GM12878 (cell line): ENCODE measurements around the gene SPRTN. TPM values are rescaled to one million over a fixed set of nuclear protein-coding genes. Genes with fewer than 3 reads are reported as not detected.

Experiments used
- ATAC-seq: fragments of 200-7000 bp; cut with Tn5 transposase; 3 replicates; pipeline ENCODE4 v1.9.1; 2020; ENCODE audit warnings: mild to moderate bottlenecking, moderate library complexity
- BruUV-seq: library from RNA; stranded (reverse); fragments of 400-500 nt; replicated peaks from 2 replicates; lab custom pipeline; 2021; lab: Mats Ljungman, UMichigan
- CTCF ChIA-PET: fragments of 300-600 bp; sonication (Branson Sonifier 250); formaldehyde crosslinking; extraction: SDS; loops from one replicate; lab custom pipeline; 2021; ENCODE audit warnings: inconsistent platforms; lab: Yijun Ruan, JAX
- POLR2A ChIA-PET: fragments of 350-600 bp; formaldehyde crosslinking; extraction: SDS; loops from one replicate; lab custom pipeline; 2021; ENCODE audit warnings: inconsistent platforms; lab: Charles Lee
- RAD21 ChIA-PET: fragments of 300-600 bp; sonication (Branson Sonifier 250); formaldehyde crosslinking; loops from one replicate; lab custom pipeline; 2023; ENCODE audit warnings: antibody characterized with exemption; ENCODE audit not compliant: unreplicated experiment; lab: Charles Lee
- SMC1A ChIA-PET: fragments of 300-600 bp; sonication (Branson Sonifier 250); formaldehyde crosslinking; loops from one replicate; lab custom pipeline; 2023; ENCODE audit not compliant: unreplicated experiment, uncharacterized antibody; lab: Charles Lee
- DNase-seq: peaks from one replicate; pipeline ENCODE4 v3.0.0-alpha.2; 2011; ENCODE audit warnings: low read depth, low spot score
- FAIRE-seq: peaks from 3 replicates; lab custom pipeline; 2011; peaks lifted over from hg19 to GRCh38; lab: Jason Lieb, UNC
- H2AFZ ChIP-seq: 2 replicates; pipeline ENCODE4 v1.6.0; 2011; ENCODE audit warnings: low read depth, low read length, control low read depth; ENCODE audit not compliant: control insufficient read depth
- H3K27ac ChIP-seq: 2 replicates; pipeline ENCODE4 v1.5.1; 2011; ENCODE audit warnings: control low read depth; ENCODE audit not compliant: control insufficient read depth, insufficient read depth
- H3K27me3 ChIP-seq, 2 experiments: replicated peaks in 1 of 2; 2 replicates each; pipeline versions ENCODE4 v1.6.0 to v1.6.1; 2011; ENCODE audit warnings: low read length in 1 of 2; ENCODE audit not compliant: control insufficient read depth in 2 of 2, insufficient read depth in 2 of 2
- H3K36me3 ChIP-seq, 2 experiments: 2 replicates each; pipeline ENCODE4 v1.5.1; 2011; ENCODE audit warnings: low read length in 1 of 2; ENCODE audit not compliant: control insufficient read depth in 2 of 2, insufficient read depth in 2 of 2
- H3K4me1 ChIP-seq: 2 replicates; pipeline ENCODE4 v1.6.1; 2011; ENCODE audit warnings: mild to moderate bottlenecking, low read length, moderate library complexity, mixed read lengths; ENCODE audit not compliant: control insufficient read depth, insufficient read depth
- H3K4me2 ChIP-seq: 2 replicates; pipeline ENCODE4 v1.6.0; 2011; ENCODE audit warnings: control low read depth; ENCODE audit not compliant: control insufficient read depth, insufficient read depth
- H3K4me3 ChIP-seq: fragments of 200-600 bp; sonication (generic); 2 replicates; pipeline ENCODE4 v1.5.1; 2016
- H3K79me2 ChIP-seq: 2 replicates; pipeline ENCODE4 v1.6.0; 2011; ENCODE audit warnings: low read length; ENCODE audit not compliant: control insufficient read depth, insufficient read depth
- H3K9ac ChIP-seq: 2 replicates; pipeline ENCODE4 v1.8.0; 2011; ENCODE audit warnings: low read length, control low read depth, mixed read lengths; ENCODE audit not compliant: control insufficient read depth, insufficient read depth
- H3K9me3 ChIP-seq: replicated peaks from 3 replicates; pipeline ENCODE4 v1.5.1; 2011; ENCODE audit warnings: mild to moderate bottlenecking, low read length; ENCODE audit not compliant: control insufficient read depth, insufficient read depth
- H4K20me1 ChIP-seq: 2 replicates; pipeline ENCODE4 v1.6.0; 2011; ENCODE audit not compliant: control insufficient read depth, insufficient read depth
- ESRRA ChIP-seq: IDR thresholded peaks from 2 replicates; pipeline ENCODE4 v1.6.1; 2012; ENCODE audit warnings: mild to moderate bottlenecking, low read length, improper control_type of control experiment
- NR2C1 ChIP-seq: fragments of 450-650 bp; IDR thresholded peaks from 2 replicates; pipeline ENCODE4 v1.6.1; 2017; ENCODE audit warnings: antibody characterized with exemption, mild to moderate bottlenecking, moderate library complexity
- RB1 ChIP-seq: fragments of 450-650 bp; formaldehyde crosslinking; IDR thresholded peaks from 2 replicates; pipeline ENCODE4 v1.6.1; 2017; ENCODE audit warnings: mild to moderate bottlenecking, borderline replicate concordance
- WGBS: methylation state at CpG from one replicate; pipeline ENCODE4 v1.1.6; 2016; ENCODE audit warnings: low lambda C conversion rate; ENCODE audit not compliant: insufficient replicate concordance, insufficient coverage; ENCODE audit errors: missing lambda C conversion rate; 5-methylcytosine and 5-hydroxymethylcytosine counted together
- in situ Hi-C: fragments of 300-500 bp; cut with MboI; formaldehyde crosslinking; loops from 9 replicates; pipeline ENCODE4 v1.14.3; 2018; ENCODE audit warnings: mixed read lengths
- intact Hi-C: fragments of 100-400 bp; cut with micrococcal nuclease; formaldehyde crosslinking; loops from one replicate; pipeline ENCODE4 v1.14.2; 2022; ENCODE audit not compliant: unreplicated experiment
- polyA plus RNA-seq, 11 experiments: library from polyadenylated mRNA; depleted of rRNA in 4 of 11; unstranded in 6 of 11; stranded (reverse) in 5 of 11; fragments of >200 nt; fragmentation: Nextera tagmentation in 4 of 11; fragmentation: Illumina TruSeq in 1 of 11; extraction: Ambion mirVana in 4 of 11; extraction: Trizol in 1 of 11; gene quantifications; 1 replicate in 1 of 11; 2 replicates in 10 of 11; pipeline versions ENCODE4 v1.2.1 to v1.2.3, GENCODE V29; 2011 to 2016; ENCODE audit warnings: inconsistent platforms in 2 of 11, missing spikeins in 2 of 11, low read depth in 1 of 11
- total RNA-seq, 4 experiments: library from RNA; depleted of rRNA in 3 of 4; stranded (reverse); fragments of >200 nt in 3 of 4; fragmentation: Illumina TruSeq in 1 of 4; extraction: Trizol in 1 of 4; gene quantifications; 2 replicates each; pipeline versions ENCODE4 v1.2.1 to v1.2.3, GENCODE V29; 2013 to 2021

The SPRTN gene
- total and polyA plus RNA-seq, 10 of the 15 experiments (the other 5 are each of a cell fraction or from before 2014, with no cell fraction given), result 4.4 to 16.5 (median 12.1) TPM

DNA sequence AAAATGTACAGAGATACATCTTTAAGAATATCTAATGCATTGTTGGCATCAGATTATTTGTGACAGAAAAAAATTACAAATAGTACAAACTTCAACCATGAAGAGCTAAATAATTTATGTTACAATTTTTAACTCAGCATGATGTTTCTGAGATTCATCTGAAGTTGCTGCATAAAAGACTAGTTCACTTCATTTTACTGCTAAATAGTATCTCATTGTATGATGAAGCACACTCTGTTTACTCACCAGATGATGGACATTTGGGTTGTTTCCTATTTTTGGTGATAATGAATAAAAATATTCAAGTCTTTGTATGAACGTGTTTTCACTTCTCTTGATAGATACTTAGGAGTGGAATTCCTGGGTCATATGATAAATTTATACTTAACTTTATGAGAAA lies 63.4 kb downstream of the SPRTN start (continued):
- no peak for TF ChIP-seq RB1

DNA sequence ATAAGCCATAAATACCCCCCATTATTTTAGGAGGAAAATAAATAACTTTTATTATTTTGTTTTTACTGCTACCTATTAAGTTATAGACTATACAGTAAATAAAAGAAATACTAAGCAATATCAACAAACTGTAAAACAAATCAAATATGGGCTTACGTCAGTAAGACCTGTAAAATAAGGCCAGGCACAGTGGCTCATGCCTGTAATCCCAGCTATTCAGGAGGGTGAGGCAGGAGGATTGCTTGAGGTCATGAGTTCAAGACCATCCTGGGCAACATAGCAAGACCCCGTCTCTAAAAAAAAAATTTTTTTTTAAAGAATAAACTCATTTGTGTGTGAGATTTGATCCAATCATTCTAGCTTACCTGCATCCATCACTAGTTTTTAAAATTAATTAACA lies 66.2 kb downstream of the SPRTN start:
- H3K9ac ChIP-seq, result no peak overlapping the region
- RAD21 ChIA-PET, result no interaction called here
- H3K4me1 ChIP-seq, result 0 out of 2 replicates have a peak, but pooled peaks cover under 1% of the 10 kb centered on the region
- no peaks in the 10 kb centered on the region for H3K9me3 ChIP-seq
- H3K36me3 ChIP-seq, result peaks cover 0 to 5% of the 10 kb centered on the region in 2 experiments; a peak in 1 of 4 replicates
- FAIRE-seq (no peak), ATAC-seq (no peak), DNase-seq (no peak)
- H3K4me3 ChIP-seq, result no peak overlapping the region
- no peak overlapping the region for H3K27ac ChIP-seq
- intact Hi-C loops (no loop called here), in situ Hi-C loops (no loop called here)
- POLR2A ChIA-PET, result interaction anchor here (0.6 to 0.8 kb wide), 2 partner anchors 44 to 409 kb away, joined by 3 to 6 read pairs; no protein-coding TSS in a partner anchor
- WGBS, result 100% methylated on average over 2 of the region's 2 CpGs
- H4K20me1 ChIP-seq, result no peaks in the 10 kb centered on the region
- CTCF ChIA-PET, result interaction anchor here (0.6 kb wide), 2 partner anchors 369 to 1252 kb away, joined by 3 read pairs; no protein-coding TSS in a partner anchor
- no TSS peak for BruUV-seq
- SMC1A ChIA-PET, result interaction anchor here (0.5 to 2.0 kb wide), 3 partner anchors 15 to 174 kb away, joined by 3 to 5 read pairs (median 4); no protein-coding TSS in a partner anchor
- no peak overlapping the region for H3K4me2 ChIP-seq
- TF ChIP-seq ESRRA (no peak), NR2C1 (no peak)
- no peak overlapping the region for H2AFZ ChIP-seq
- H3K79me2 ChIP-seq, result peaks cover 36% of the 10 kb centered on the region
- no peaks in the 10 kb centered on the region for H3K27me3 ChIP-seq

Other genes with a start within 250 kb of the SPRTN start
- gene TRIM67, start 176.2 kb upstream of the SPRTN start, total RNA-seq (2014; rRNA removed), result not detected in 2 replicates
- not detected in 2 replicates for gene TRIM67, start 176.2 kb upstream of the SPRTN start, total RNA-seq (2014; rRNA removed; fragmentation: Illumina TruSeq; extraction: Trizol)
- gene TRIM67, start 176.2 kb upstream of the SPRTN start, total RNA-seq (2021), result not detected in 2 replicates
- 0.01 TPM in 1 of 2 replicates, not detected in the other for gene TRIM67, start 176.2 kb upstream of the SPRTN start, polyA plus RNA-seq (2011; rRNA removed)
- under 0.01 TPM in 1 of 2 replicates, not detected in the other for gene TRIM67, start 176.2 kb upstream of the SPRTN start, polyA plus RNA-seq (2014; fragmentation: Illumina TruSeq; extraction: Trizol)
- gene TRIM67, start 176.2 kb upstream of the SPRTN start, polyA plus RNA-seq (2014; fragmentation: Nextera tagmentation; extraction: Ambion mirVana), result not detected
- 0.01 TPM in 1 of 2 replicates, not detected in the other for gene TRIM67, start 176.2 kb upstream of the SPRTN start, polyA plus RNA-seq (2014; rRNA removed)
- not detected for gene TRIM67, start 176.2 kb upstream of the SPRTN start, polyA plus RNA-seq (2016; fragmentation: Nextera tagmentation; extraction: Ambion mirVana)
- gene GNPAT, start 97.1 kb upstream of the SPRTN start, total RNA-seq (2014; rRNA removed), result 48.9 and 63.9 TPM in 2 replicates
- 48.7 and 49.6 TPM in 2 replicates for gene GNPAT, start 97.1 kb upstream of the SPRTN start, total RNA-seq (2014; rRNA removed; fragmentation: Illumina TruSeq; extraction: Trizol)
- gene GNPAT, start 97.1 kb upstream of the SPRTN start, total RNA-seq (2021), result 37.7 and 44.0 TPM in 2 replicates
- 57.0 and 83.1 TPM in 2 replicates for gene GNPAT, start 97.1 kb upstream of the SPRTN start, polyA plus RNA-seq (2011; rRNA removed)
- 45.6 and 51.4 TPM in 2 replicates for gene GNPAT, start 97.1 kb upstream of the SPRTN start, polyA plus RNA-seq (2014; fragmentation: Illumina TruSeq; extraction: Trizol)
- gene GNPAT, start 97.1 kb upstream of the SPRTN start, polyA plus RNA-seq (2014; fragmentation: Nextera tagmentation; extraction: Ambion mirVana), result 10 to 100 TPM; 24.0 to 30.1 TPM
- 33.9 and 43.2 TPM in 2 replicates for gene GNPAT, start 97.1 kb upstream of the SPRTN start, polyA plus RNA-seq (2014; rRNA removed)
- gene GNPAT, start 97.1 kb upstream of the SPRTN start, polyA plus RNA-seq (2016; fragmentation: Nextera tagmentation; extraction: Ambion mirVana), result 10 to 100 TPM; 67.9 to 70.6 TPM
- gene EXOC8, start 441 bp upstream of the SPRTN start, total RNA-seq (2014; rRNA removed), result 7.6 and 8.6 TPM in 2 replicates
- 10.6 and 11.3 TPM in 2 replicates for gene EXOC8, start 441 bp upstream of the SPRTN start, total RNA-seq (2014; rRNA removed; fragmentation: Illumina TruSeq; extraction: Trizol)
- gene EXOC8, start 441 bp upstream of the SPRTN start, total RNA-seq (2021), result 11.3 and 11.4 TPM in 2 replicates
- 5.8 and 7.7 TPM in 2 replicates for gene EXOC8, start 441 bp upstream of the SPRTN start, polyA plus RNA-seq (2011; rRNA removed)
- 7.3 and 8.0 TPM in 2 replicates for gene EXOC8, start 441 bp upstream of the SPRTN start, polyA plus RNA-seq (2014; fragmentation: Illumina TruSeq; extraction: Trizol)
- 1 to 10 TPM; 2.0 to 3.2 TPM for gene EXOC8, start 441 bp upstream of the SPRTN start, polyA plus RNA-seq (2014; fragmentation: Nextera tagmentation; extraction: Ambion mirVana)
- gene EXOC8, start 441 bp upstream of the SPRTN start, polyA plus RNA-seq (2014; rRNA removed), result 6.0 and 6.8 TPM in 2 replicates
- gene EXOC8, start 441 bp upstream of the SPRTN start, polyA plus RNA-seq (2016; fragmentation: Nextera tagmentation; extraction: Ambion mirVana), result 1 to 10 TPM; 4.2 to 4.4 TPM
- gene EGLN1, start 84.0 kb downstream of the SPRTN start, total RNA-seq (2014; rRNA removed), result 7.9 and 9.9 TPM in 2 replicates
- gene EGLN1, start 84.0 kb downstream of the SPRTN start, total RNA-seq (2014; rRNA removed; fragmentation: Illumina TruSeq; extraction: Trizol), result 12.8 and 14.7 TPM in 2 replicates
- 9.2 and 10.5 TPM in 2 replicates for gene EGLN1, start 84.0 kb downstream of the SPRTN start, total RNA-seq (2021)
- gene EGLN1, start 84.0 kb downstream of the SPRTN start, polyA plus RNA-seq (2011; rRNA removed), result 46.6 and 88.5 TPM in 2 replicates
- gene EGLN1, start 84.0 kb downstream of the SPRTN start, polyA plus RNA-seq (2014; fragmentation: Illumina TruSeq; extraction: Trizol), result 15.8 and 15.9 TPM in 2 replicates
- 1 to 10 TPM; 2.4 to 3.0 TPM for gene EGLN1, start 84.0 kb downstream of the SPRTN start, polyA plus RNA-seq (2014; fragmentation: Nextera tagmentation; extraction: Ambion mirVana)
- gene EGLN1, start 84.0 kb downstream of the SPRTN start, polyA plus RNA-seq (2014; rRNA removed), result 8.8 and 9.8 TPM in 2 replicates
- gene EGLN1, start 84.0 kb downstream of the SPRTN start, polyA plus RNA-seq (2016; fragmentation: Nextera tagmentation; extraction: Ambion mirVana), result 1 to 10 TPM; 3.1 to 8.6 TPM
- 25.4 and 29.3 TPM in 2 replicates for gene TSNAX, start 190.4 kb downstream of the SPRTN start, total RNA-seq (2014; rRNA removed)
- 46.4 and 47.0 TPM in 2 replicates for gene TSNAX, start 190.4 kb downstream of the SPRTN start, total RNA-seq (2014; rRNA removed; fragmentation: Illumina TruSeq; extraction: Trizol)
- gene TSNAX, start 190.4 kb downstream of the SPRTN start, total RNA-seq (2021), result 26.5 and 30.3 TPM in 2 replicates
- 27.8 and 43.7 TPM in 2 replicates for gene TSNAX, start 190.4 kb downstream of the SPRTN start, polyA plus RNA-seq (2011; rRNA removed)
- gene TSNAX, start 190.4 kb downstream of the SPRTN start, polyA plus RNA-seq (2014; fragmentation: Illumina TruSeq; extraction: Trizol), result 36.2 and 44.6 TPM in 2 replicates
- gene TSNAX, start 190.4 kb downstream of the SPRTN start, polyA plus RNA-seq (2014; fragmentation: Nextera tagmentation; extraction: Ambion mirVana), result 10 to 100 TPM; 35.0 to 42.4 TPM
- 21.6 and 24.8 TPM in 2 replicates for gene TSNAX, start 190.4 kb downstream of the SPRTN start, polyA plus RNA-seq (2014; rRNA removed)
- 10 to 100 TPM; 47.0 to 49.7 TPM for gene TSNAX, start 190.4 kb downstream of the SPRTN start, polyA plus RNA-seq (2016; fragmentation: Nextera tagmentation; extraction: Ambion mirVana)